H1 (cell line): ENCODE data around the gene ZSWIM4. TPM values are rescaled to one million over a fixed set of nuclear protein-coding genes. Genes with fewer than 3 reads are reported as not detected.

Source experiments
- RAD21 ChIP-seq, 2 experiments: IDR thresholded peaks in 1 of 2; conservative IDR thresholded peaks in 1 of 2; 2 replicates each; pipeline ENCODE4 v1.6.1; 2011; ENCODE audit warnings: low read depth in 2 of 2, low read length in 2 of 2, improper control_type of control experiment in 1 of 2, inconsistent platforms in 1 of 2, mild to moderate bottlenecking in 1 of 2, moderate library complexity in 1 of 2
- polyA plus RNA-seq, 7 experiments: library from polyadenylated mRNA; depleted of rRNA in 3 of 7; stranded (reverse) in 5 of 7; unstranded in 2 of 7; fragments of >200 nt in 5 of 7; fragments of 200-250 nt in 2 of 7; gene quantifications; 1 replicate in 5 of 7; 2 replicates in 1 of 7; 4 replicates in 1 of 7; pipeline versions ENCODE4 v1.2.1 to v1.2.3, GENCODE V29; 2011 to 2013; ENCODE audit warnings: missing spikeins in 2 of 7, mixed read lengths in 2 of 7
- total RNA-seq: library from RNA; stranded (reverse); fragmentation: NEBNext Ultra II Directional; extraction: Animal tissue kit (Norgen Biotek cat#: 25700); gene quantifications from 2 replicates; pipeline ENCODE4 v1.2.1, GENCODE V29; 2021
- TF ChIP-seq, protein P1 (sequence below): IDR thresholded peaks from 2 replicates; pipeline ENCODE4 v1.6.1; 2012; ENCODE audit warnings: low read length, inconsistent platforms

Gene ZSWIM4
- total and polyA plus RNA-seq, 2 of the 8 experiments (the other 6 are each of a cell fraction or from before 2014, with no cell fraction given) = 12.2 to 31.1 TPM

DNA sequence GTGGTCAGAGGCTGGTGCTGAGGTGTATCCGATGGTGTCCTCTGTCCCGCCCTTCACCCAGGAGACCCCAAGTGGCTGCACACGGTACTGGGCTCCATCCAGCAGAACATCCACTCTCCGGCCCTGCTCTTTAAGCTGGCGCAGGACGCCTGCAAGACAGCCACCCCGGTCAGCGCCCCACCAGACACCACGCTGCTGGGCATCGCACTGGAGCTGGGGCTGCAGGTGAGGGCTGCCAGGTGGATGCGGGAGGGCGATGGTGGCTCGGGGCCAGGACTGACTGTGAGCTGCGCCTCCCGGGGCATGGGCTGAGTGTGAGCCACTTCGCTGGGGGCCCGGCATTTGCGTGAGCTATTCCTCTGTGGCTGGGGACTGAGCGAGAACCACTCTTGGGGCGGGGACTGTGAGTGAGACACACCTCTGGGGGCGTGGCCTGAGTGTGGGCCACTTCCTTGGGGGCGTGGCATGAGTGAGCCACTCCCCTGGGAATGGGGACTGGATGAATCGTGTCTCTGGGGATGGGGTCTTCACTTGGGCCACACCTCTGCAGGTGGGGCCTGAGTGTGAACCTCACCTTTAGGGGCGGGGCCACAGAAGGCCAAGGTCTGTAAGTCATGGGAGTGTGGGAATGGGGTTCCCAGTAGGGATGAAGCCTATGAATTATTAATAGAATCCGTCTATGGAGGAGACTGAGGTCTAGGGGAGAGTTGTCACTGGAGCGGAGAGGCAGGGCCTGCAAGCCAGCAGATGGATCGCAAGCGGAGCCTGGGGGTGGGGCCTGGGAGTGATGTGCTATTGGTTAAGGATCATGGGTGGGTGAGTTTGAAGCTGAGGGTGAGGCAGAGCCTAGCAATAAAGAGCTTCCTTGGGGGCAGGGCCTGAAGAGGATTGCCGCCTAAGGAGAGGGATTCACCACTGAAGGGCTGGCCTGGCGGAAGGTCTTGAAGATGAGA is 30.5 kb downstream of the ZSWIM4 start (continued):
- TF ChIP-seq, protein P1, sequence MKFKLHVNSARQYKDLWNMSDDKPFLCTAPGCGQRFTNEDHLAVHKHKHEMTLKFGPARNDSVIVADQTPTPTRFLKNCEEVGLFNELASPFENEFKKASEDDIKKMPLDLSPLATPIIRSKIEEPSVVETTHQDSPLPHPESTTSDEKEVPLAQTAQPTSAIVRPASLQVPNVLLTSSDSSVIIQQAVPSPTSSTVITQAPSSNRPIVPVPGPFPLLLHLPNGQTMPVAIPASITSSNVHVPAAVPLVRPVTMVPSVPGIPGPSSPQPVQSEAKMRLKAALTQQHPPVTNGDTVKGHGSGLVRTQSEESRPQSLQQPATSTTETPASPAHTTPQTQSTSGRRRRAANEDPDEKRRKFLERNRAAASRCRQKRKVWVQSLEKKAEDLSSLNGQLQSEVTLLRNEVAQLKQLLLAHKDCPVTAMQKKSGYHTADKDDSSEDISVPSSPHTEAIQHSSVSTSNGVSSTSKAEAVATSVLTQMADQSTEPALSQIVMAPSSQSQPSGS = no peak
- peak in 1 of 2 experiments; percentile 32; a peak in 2 of 4 replicates for TF ChIP-seq RAD21 (IDR thresholded peaks at IDR 0.05 in 1 of 2, conservative IDR thresholded peaks at IDR 0.05 in 1 of 2; ENCODE audit: low read depth in 2 of 2, low read length in 2 of 2)
- TF ChIP-seq, all 59 proteins: peak for 3
